K562 (cell line): Measurements from ENCODE around the gene NACAD. TPM values are rescaled to one million over a fixed set of nuclear protein-coding genes. Genes with fewer than 3 reads are reported as not detected.

ENCODE experiments used
- CTCF ChIP-seq, 3 experiments: IDR thresholded peaks in 2 of 3; conservative IDR thresholded peaks in 1 of 3; 2 replicates each; pipeline ENCODE4 v1.5.1; 2011 to 2012; ENCODE audit warnings: low read length in 3 of 3, mild to moderate bottlenecking in 3 of 3, control low read depth in 2 of 3, improper control_type of control experiment in 1 of 3, inconsistent platforms in 1 of 3, low read depth in 1 of 3, mixed read lengths in 1 of 3, moderate library complexity in 1 of 3; ENCODE audit not compliant: insufficient read depth in 2 of 3
- DACH1 ChIP-seq: fragments of 450-650 bp; IDR thresholded peaks from 2 replicates; pipeline ENCODE4 v1.6.1; 2018; ENCODE audit not compliant: partially characterized antibody
- DDX20 ChIP-seq: fragments of 450-650 bp; IDR thresholded peaks from 2 replicates; pipeline ENCODE4 v1.6.1; 2016; ENCODE audit warnings: missing genetic modification characterization, low read depth, mild to moderate bottlenecking, missing compliant biosample characterization, moderate library complexity
- LARP7 ChIP-seq: fragments of 450-650 bp; IDR thresholded peaks from 2 replicates; pipeline ENCODE4 v1.6.1; 2016
- MBD1 ChIP-seq: fragments of 250-450 bp; sonication (Bioruptor Pico); IDR thresholded peaks from 2 replicates; pipeline ENCODE4 v1.8.0; 2022; ENCODE audit warnings: inconsistent platforms
- RBBP5 ChIP-seq: fragments of 200-600 bp; sonication (generic); IDR thresholded peaks from 2 replicates; pipeline ENCODE4 v1.6.1; 2012; ENCODE audit warnings: borderline replicate concordance, mild to moderate bottlenecking, low read length, control low read depth, inconsistent platforms; ENCODE audit not compliant: insufficient read depth, poor library complexity, severe bottlenecking
- RREB1 ChIP-seq: fragments of 250-450 bp; sonication (Bioruptor Pico); IDR thresholded peaks from 2 replicates; pipeline ENCODE4 v1.4.0; 2020
- SFPQ ChIP-seq: fragments of 200-400 bp; formaldehyde crosslinking; IDR thresholded peaks from 2 replicates; pipeline ENCODE4 v1.6.1; 2017; ENCODE audit warnings: mild to moderate bottlenecking, low read depth, low read length, moderate library complexity
- TAL1 ChIP-seq: fragments of 450-650 bp; IDR thresholded peaks from 2 replicates; pipeline ENCODE4 v1.6.1; 2016; ENCODE audit warnings: mild to moderate bottlenecking
- ZC3H8 ChIP-seq: fragments of 450-650 bp; IDR thresholded peaks from 2 replicates; pipeline ENCODE4 v1.6.1; 2017
- ZNF592 ChIP-seq: fragments of 450-650 bp; IDR thresholded peaks from 2 replicates; pipeline ENCODE4 v1.6.1; 2017; ENCODE audit warnings: antibody characterized with exemption, mild to moderate bottlenecking
- polyA plus RNA-seq, 8 experiments: library from polyadenylated mRNA; depleted of rRNA in 4 of 8; stranded (reverse) in 5 of 8; unstranded in 3 of 8; fragments of >200 nt; fragmentation: Nextera tagmentation in 2 of 8; fragmentation: Illumina TruSeq in 1 of 8; extraction: Ambion mirVana in 2 of 8; extraction: Trizol in 1 of 8; gene quantifications; 2 replicates each; pipeline versions ENCODE4 v1.2.1 to v1.2.3, GENCODE V29; 2011 to 2014; ENCODE audit warnings: inconsistent platforms in 1 of 8, missing spikeins in 1 of 8
- total RNA-seq, 7 experiments: library from RNA; depleted of rRNA in 6 of 7; stranded (reverse); fragments of >200 nt in 6 of 7; fragmentation: Illumina TruSeq in 2 of 7; extraction: Trizol in 2 of 7; gene quantifications; 2 replicates each; pipeline versions ENCODE4 v1.2.1 to v1.2.3, GENCODE V29; 2011 to 2021; ENCODE audit warnings: low replicate concordance in 1 of 7

NACAD gene
- total and polyA plus RNA-seq, 9 of the 15 experiments (the other 6 are each of a cell fraction or from before 2014, with no cell fraction given), result under 0.01 to 0.03 (median 0.02) TPM; not detected in 5

- TF ChIP-seq RREB1 (CRISPR knock-in tag), result no peak
- TF ChIP-seq RBBP5, result no peak
- TF ChIP-seq TAL1, result no peak
- no peak for TF ChIP-seq DDX20
- no peak for TF ChIP-seq SFPQ
- TF ChIP-seq CTCF (IDR thresholded peaks at IDR 0.05 in 2 of 3, conservative IDR thresholded peaks at IDR 0.05 in 1 of 3; ENCODE audit: insufficient read depth in 2 of 3, low read depth in 1 of 3, low read length in 3 of 3), result no peak
- TF ChIP-seq LARP7, result no peak
- no peak for TF ChIP-seq ZNF592
- no peak for TF ChIP-seq ZC3H8
- TF ChIP-seq DACH1, result no peak
- TF ChIP-seq MBD1 (CRISPR knock-in tag), result no peak
Observed at GRCh38 chr7:45131891-45132290, 43.1 kb upstream of the NACAD start (continued).
